Activated B cell treated with CpG ODN at 0.5 μM for 24 hours (primary cell): ENCODE measurements around the gene GALNT3. TPM values are rescaled to one million over a fixed set of nuclear protein-coding genes. Genes with fewer than 3 reads are reported as not detected.

Experiments
- ATAC-seq: fragments of 200-7000 bp; cut with Tn5 transposase; one replicate; pipeline ENCODE4 v1.10.0; 2021; ENCODE audit warnings: low read depth, mild to moderate bottlenecking, moderate library complexity
- CTCF ChIA-PET: fragments of 350-600 bp; sonication (Branson Sonifier 250); formaldehyde crosslinking; loops from one replicate; lab custom pipeline; 2021; ENCODE audit warnings: antibody characterized with exemption; lab: Charles Lee
- POLR2A ChIA-PET: fragments of 350-600 bp; sonication (Branson Sonifier 250); formaldehyde crosslinking; loops from one replicate; lab custom pipeline; 2021; ENCODE audit warnings: antibody characterized with exemption; lab: Charles Lee
- DNase-seq: peaks from one replicate; pipeline ENCODE4 v3.0.0; 2022
- H3K27ac Mint-ChIP-seq: one replicate; pipeline ENCODE4 v1.8.0; 2020; ENCODE audit warnings: mixed read lengths
- H3K27me3 Mint-ChIP-seq: one replicate; pipeline ENCODE4 v1.8.0; 2021; ENCODE audit warnings: mixed read lengths
- H3K36me3 Mint-ChIP-seq: one replicate; pipeline ENCODE4 v1.8.0; 2021; ENCODE audit warnings: low read depth, mixed read lengths
- H3K4me1 Mint-ChIP-seq: one replicate; pipeline ENCODE4 v1.8.0; 2021; ENCODE audit warnings: mixed read lengths
- H3K4me3 Mint-ChIP-seq: one replicate; pipeline ENCODE4 v1.8.0; 2020; ENCODE audit warnings: mild to moderate bottlenecking, mixed read lengths
- H3K9me3 Mint-ChIP-seq: one replicate; pipeline ENCODE4 v1.8.0; 2020; ENCODE audit warnings: mixed read lengths
- CTCF ChIP-seq: fragments of 200-600 bp; IDR thresholded peaks from one replicate; pipeline ENCODE4 v1.8.0; 2022; ENCODE audit warnings: antibody characterized with exemption, mild to moderate bottlenecking
- intact Hi-C: fragments of 100-400 bp; cut with micrococcal nuclease; formaldehyde crosslinking; loops from one replicate; pipeline ENCODE4 v1.15.1; 2024
- total RNA-seq: library from RNA; stranded (reverse); gene quantifications from 2 replicates; pipeline ENCODE4 v1.2.3, GENCODE V29; 2022

Gene GALNT3
- total RNA-seq, 1 donor from 2014 or later: 14.4 TPM

DNA sequence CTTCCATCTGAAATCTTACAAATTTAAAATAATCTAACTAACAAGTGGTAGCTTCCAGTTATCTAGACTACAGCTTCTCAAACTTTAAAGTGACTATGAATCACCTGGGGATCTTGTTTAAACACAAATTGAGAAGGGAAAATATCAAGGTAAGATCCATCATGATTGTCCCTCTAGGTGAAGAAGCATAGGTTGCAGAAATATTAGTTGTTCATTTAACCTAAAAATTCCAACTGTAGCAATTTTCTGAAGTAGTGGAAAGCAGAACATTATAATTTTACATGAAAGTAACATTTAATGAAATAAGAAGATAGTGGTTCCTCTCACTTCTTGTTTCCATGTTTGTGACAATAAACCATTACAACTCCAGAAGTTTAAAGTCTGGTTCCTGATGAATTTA, 17.3 kb downstream of the GALNT3 start:
- Mint-ChIP-seq H3K9me3 (peaks cover 24% of the 10 kb centered on the region), H3K27ac (no peak overlapping the region), H3K36me3 (peaks cover 55% of the 10 kb centered on the region), H3K4me3 (no peak overlapping the region), H3K4me1 (peaks cover 34% of the 10 kb centered on the region), H3K27me3 (no peaks in the 10 kb centered on the region)
- ChIA-PET CTCF (no interaction called here), POLR2A (no interaction called here)
- no peak for DNase-seq
- no peak for TF ChIP-seq CTCF
- intact Hi-C loops: loop anchor here (2.0 kb wide), 1 partner anchor 18 kb away; the partner anchor contains the start of gene GALNT3
- no peak for ATAC-seq

- peaks cover 37% of the 10 kb centered on the region for H3K4me1 Mint-ChIP-seq
- no peaks in the 10 kb centered on the region for H3K27me3 Mint-ChIP-seq
- H3K36me3 Mint-ChIP-seq: peaks cover 54% of the 10 kb centered on the region
- ChIA-PET POLR2A (interaction anchor here (2.0 kb wide), 1 partner anchor 18 kb away, joined by 7 read pairs; the partner anchor contains the start of gene GALNT3), CTCF (no interaction called here)
- no peak for TF ChIP-seq CTCF
- peaks cover 24% of the 10 kb centered on the region for H3K9me3 Mint-ChIP-seq
- H3K27ac Mint-ChIP-seq: no peak overlapping the region
- intact Hi-C loops: loop anchor here (2.0 kb wide), 1 partner anchor 19 kb away; the partner anchor contains the start of gene GALNT3
- DNase-seq: no peak
- no peak overlapping the region for H3K4me3 Mint-ChIP-seq
- ATAC-seq: no peak
These were observed 18.0 kb downstream of the GALNT3 start for GRCh38 chr2:165776013-165776412.

DNA sequence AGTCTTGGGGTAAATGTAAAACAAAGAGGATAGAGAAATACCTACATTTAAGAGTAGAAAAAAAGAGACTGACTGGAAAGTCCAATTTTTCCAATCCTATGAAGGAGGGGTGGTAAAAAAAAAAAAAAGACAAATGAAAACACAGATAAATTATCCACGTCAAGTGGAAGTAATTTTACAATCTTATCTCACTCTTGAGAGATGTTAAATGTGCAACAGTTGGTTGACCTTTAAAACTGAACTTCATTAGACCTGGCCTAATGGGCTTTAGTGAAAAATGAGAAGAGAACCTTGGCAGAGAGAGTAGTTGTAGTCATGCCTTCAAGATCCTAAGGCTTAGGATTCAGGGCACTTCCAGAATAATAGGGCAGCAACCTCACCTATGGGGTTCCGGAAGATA, 20.4 kb downstream of the GALNT3 start:
- no peaks in the 10 kb centered on the region for H3K27me3 Mint-ChIP-seq
- no peak for DNase-seq
- no peak overlapping the region for H3K4me3 Mint-ChIP-seq
- POLR2A ChIA-PET: no interaction called here
- H3K36me3 Mint-ChIP-seq: peaks cover 45% of the 10 kb centered on the region
- peak overlapping the region; percentile 54 for H3K27ac Mint-ChIP-seq
- intact Hi-C loops: no loop called here
- CTCF ChIA-PET: no interaction called here
- H3K9me3 Mint-ChIP-seq: peaks cover 18% of the 10 kb centered on the region
- H3K4me1 Mint-ChIP-seq: peaks cover 37% of the 10 kb centered on the region
- no peak for ATAC-seq
- no peak for TF ChIP-seq CTCF

- ChIA-PET CTCF (interaction anchor here (1.1 kb wide), 1 partner anchor 21 kb away, joined by 3 read pairs; no protein-coding TSS in a partner anchor), POLR2A (no interaction called here)
- Mint-ChIP-seq H3K27me3 (no peaks in the 10 kb centered on the region), H3K9me3 (peaks cover 18% of the 10 kb centered on the region), H3K4me3 (no peak overlapping the region), H3K36me3 (peaks cover 42% of the 10 kb centered on the region), H3K4me1 (peaks cover 24% of the 10 kb centered on the region), H3K27ac (no peak overlapping the region)
- no peak for ATAC-seq
- intact Hi-C loops: no loop called here
- DNase-seq: no peak
- TF ChIP-seq CTCF: no peak
These were observed 21.9 kb downstream of the GALNT3 start for GRCh38 chr2:165772183-165772582.

- Mint-ChIP-seq H3K4me3 (no peak overlapping the region), H3K4me1 (peaks cover 3% of the 10 kb centered on the region), H3K27me3 (no peaks in the 10 kb centered on the region), H3K36me3 (peaks cover 32% of the 10 kb centered on the region), H3K9me3 (no peaks in the 10 kb centered on the region), H3K27ac (no peak overlapping the region)
- DNase-seq: no peak
- POLR2A ChIA-PET: no interaction called here
- CTCF ChIA-PET: no interaction called here
- intact Hi-C loops: no loop called here
- no peak for ATAC-seq
- no peak for TF ChIP-seq CTCF
These were observed 27.6 kb downstream of the GALNT3 start for GRCh38 chr2:165766326-165766927.
